Measurements from ENCODE around the gene CD164.
A peak's percentile ranks its signal among the peaks of the same experiment; 100 is the strongest.
"Not testable (repeated sequence)": the region's sequence is repeated elsewhere in the genome, so short reads cannot be mapped to it uniquely, and the experiment has no call there.

The CD164 gene

GRCh38 chr6:109379711-109380110 lies 2.6 kb downstream of the CD164 start:
- DNase-seq: no peak
- intact Hi-C loops (cut with DNase I): loop anchor here (5.0 to 10.0 kb wide), 5 partner anchors 62 to 822 kb away; partner anchors contain the start of genes PPIL6 and SMPD2

- intact Hi-C loops (cut with DNase I): no loop called here
- no peak for DNase-seq
Observed at GRCh38 chr6:109377717-109378116, 4.5 kb downstream of the CD164 start.

- DNase-seq: no peak
- intact Hi-C loops (cut with DNase I): no loop called here
Observed at GRCh38 chr6:109374326-109374892, 7.9 kb downstream of the CD164 start.

- no peak for DNase-seq
- intact Hi-C loops (cut with DNase I): no loop called here
Observed at GRCh38 chr6:109373762-109374161, 8.5 kb downstream of the CD164 start.

GRCh38 chr6:109373331-109373730 lies 8.9 kb downstream of the CD164 start:
- DNase-seq: no peak

GRCh38 chr6:109372130-109372529 lies 10.1 kb downstream of the CD164 start:
- intact Hi-C loops (cut with DNase I): no loop called here
- DNase-seq: no peak

More at GRCh38 chr6:109373331-109373730, 8.9 kb downstream of the CD164 start:
- intact Hi-C loops (cut with DNase I): no loop called here

- no peak for DNase-seq
- intact Hi-C loops (cut with DNase I): no loop called here
Observed at GRCh38 chr6:109370792-109371191, 11.5 kb downstream of the CD164 start.

- intact Hi-C loops (cut with DNase I): no loop called here
- DNase-seq: no peak
Observed at GRCh38 chr6:109370336-109370735, 11.9 kb downstream of the CD164 start.

GRCh38 chr6:109369728-109370127 lies 12.5 kb downstream of the CD164 start:
- intact Hi-C loops (cut with DNase I): no loop called here
- no peak for DNase-seq

GRCh38 chr6:109364382-109365078 lies 17.7 kb downstream of the CD164 start:
- DNase-seq; intact Hi-C loops (cut with DNase I): not testable (repeated sequence)

GRCh38 chr6:109363753-109364152 lies 18.5 kb downstream of the CD164 start:
- intact Hi-C loops (cut with DNase I): no loop called here
- DNase-seq: no peak

- intact Hi-C loops (cut with DNase I): no loop called here
- peak in 1 of 10 donors; percentile 73 for DNase-seq
Observed at GRCh38 chr6:109362102-109362884, 20.0 kb downstream of the CD164 start.

GRCh38 chr6:109360791-109361190 lies 21.5 kb downstream of the CD164 start:
- no peak for DNase-seq
- intact Hi-C loops (cut with DNase I): no loop called here

- DNase-seq: no peak
Observed at GRCh38 chr6:109360281-109360680, 22.0 kb downstream of the CD164 start.

GRCh38 chr6:109359248-109359647 lies 23.0 kb downstream of the CD164 start:
- DNase-seq: no peak
- intact Hi-C loops (cut with DNase I): no loop called here

More at GRCh38 chr6:109360281-109360680, 22.0 kb downstream of the CD164 start:
- intact Hi-C loops (cut with DNase I): no loop called here

GRCh38 chr6:109358204-109358603 lies 24.1 kb downstream of the CD164 start:
- intact Hi-C loops (cut with DNase I): no loop called here
- no peak for DNase-seq

GRCh38 chr6:109356237-109356636 lies 26.0 kb downstream of the CD164 start:
- DNase-seq: no peak
- intact Hi-C loops (cut with DNase I): no loop called here

GRCh38 chr6:109351231-109352130 lies 30.8 kb downstream of the CD164 start:
- intact Hi-C loops (cut with DNase I): no loop called here
- no peak for DNase-seq

GRCh38 chr6:109349419-109349987 lies 32.8 kb downstream of the CD164 start:
- intact Hi-C loops (cut with DNase I): no loop called here
- DNase-seq: no peak

- DNase-seq: no peak
- intact Hi-C loops (cut with DNase I): no loop called here
Observed at GRCh38 chr6:109348226-109348625, 34.0 kb downstream of the CD164 start.

Measured in posterior cingulate gyrus (tissue), 11 donors.